ENCODE data around the gene LHFPL3.
"Not testable (repeated sequence)": the region's sequence is repeated elsewhere in the genome, so short reads cannot be mapped to it uniquely, and the experiment has no call there.

LHFPL3 gene

GRCh38 chr7:104906556-104906955 lies 578.2 kb downstream of the LHFPL3 start:
- no peak for DNase-seq

GRCh38 chr7:104908636-104909035 lies 580.2 kb downstream of the LHFPL3 start:
- DNase-seq: no peak

- DNase-seq: no peak
Measured at GRCh38 chr7:104909096-104909495, 580.7 kb downstream of the LHFPL3 start.

GRCh38 chr7:104914421-104914820 lies 586.0 kb downstream of the LHFPL3 start:
- no peak for DNase-seq

- DNase-seq: no peak
Measured at GRCh38 chr7:104921596-104921995, 593.2 kb downstream of the LHFPL3 start.

GRCh38 chr7:104922182-104923009 lies 594.0 kb downstream of the LHFPL3 start:
- no peak for DNase-seq

- DNase-seq: peak; percentile 81
Measured at GRCh38 chr7:104923010-104923421, 594.6 kb downstream of the LHFPL3 start.

- not testable (repeated sequence) for DNase-seq
Measured at GRCh38 chr7:104926189-104926588, 597.8 kb downstream of the LHFPL3 start.

- DNase-seq: no peak
Measured at GRCh38 chr7:104926601-104927041, 598.2 kb downstream of the LHFPL3 start.

GRCh38 chr7:104927055-104927454 lies 598.7 kb downstream of the LHFPL3 start:
- DNase-seq: no peak

- DNase-seq: no peak
Measured at GRCh38 chr7:104928721-104929400, 600.5 kb downstream of the LHFPL3 start.

- DNase-seq: no peak
Measured at GRCh38 chr7:104929921-104930320, 601.5 kb downstream of the LHFPL3 start.

- DNase-seq: no peak
Measured at GRCh38 chr7:104931181-104931781, 602.9 kb downstream of the LHFPL3 start.

- DNase-seq: no peak
Measured at GRCh38 chr7:104933022-104933421, 604.6 kb downstream of the LHFPL3 start.

- no peak for DNase-seq
Measured at GRCh38 chr7:104933521-104933988, 605.2 kb downstream of the LHFPL3 start.

- no peak for DNase-seq
Measured at GRCh38 chr7:104934665-104935064, 606.3 kb downstream of the LHFPL3 start.

GRCh38 chr7:104935276-104935675 lies 606.9 kb downstream of the LHFPL3 start:
- no peak for DNase-seq

- DNase-seq: no peak
Measured at GRCh38 chr7:104936546-104936945, 608.1 kb downstream of the LHFPL3 start.

GRCh38 chr7:104937489-104937888 lies 609.1 kb downstream of the LHFPL3 start:
- not testable (repeated sequence) for DNase-seq

- no peak for DNase-seq
Measured at GRCh38 chr7:104938741-104939390, 610.5 kb downstream of the LHFPL3 start.

GRCh38 chr7:104940023-104940710 lies 611.8 kb downstream of the LHFPL3 start:
- DNase-seq: no peak

Measured in CD4-positive, alpha-beta T cell treated with Interleukin-4 for 4 hours (primary cell).